ENCODE data around the gene HOXA4.

Gene HOXA4

GRCh38 chr7:27088002-27088922, 42.3 kb downstream of the HOXA4 start:
- no peak for DNase-seq

GRCh38 chr7:27083646-27084045, 46.9 kb downstream of the HOXA4 start:
- no peak for DNase-seq

GRCh38 chr7:27082171-27082570, 48.4 kb downstream of the HOXA4 start:
- no peak for DNase-seq

- DNase-seq, result no peak
Observed at GRCh38 chr7:27080844-27081436, 49.6 kb downstream of the HOXA4 start.

- peak; percentile 27 to 55 for DNase-seq
Observed at GRCh38 chr7:27079234-27079975, 51.2 kb downstream of the HOXA4 start.

GRCh38 chr7:27078616-27079233, 51.8 kb downstream of the HOXA4 start:
- DNase-seq, result no peak
